ENCODE results near the gene BCL2.

The BCL2 gene

GRCh38 chr18:63309422-63309821, 10.1 kb downstream of the BCL2 start:
- no peak for DNase-seq (ENCODE audit: low spot score)

- no peak for DNase-seq (ENCODE audit: low spot score)
Measured at GRCh38 chr18:63307551-63308200, 11.9 kb downstream of the BCL2 start.

GRCh38 chr18:63306819-63307550, 12.6 kb downstream of the BCL2 start:
- DNase-seq (ENCODE audit: low spot score), result no peak

GRCh38 chr18:63306249-63306648, 13.3 kb downstream of the BCL2 start:
- DNase-seq (ENCODE audit: low spot score), result no peak

- no peak for DNase-seq (ENCODE audit: low spot score)
Measured at GRCh38 chr18:63303547-63303946, 16.0 kb downstream of the BCL2 start.

- no peak for DNase-seq (ENCODE audit: low spot score)
Measured at GRCh38 chr18:63302636-63303405, 16.7 kb downstream of the BCL2 start.

- no peak for DNase-seq (ENCODE audit: low spot score)
Measured at GRCh38 chr18:63302220-63302619, 17.3 kb downstream of the BCL2 start.

GRCh38 chr18:63301434-63301833, 18.1 kb downstream of the BCL2 start:
- DNase-seq (ENCODE audit: low spot score), result no peak

- no peak for DNase-seq (ENCODE audit: low spot score)
Measured at GRCh38 chr18:63299837-63300745, 19.5 kb downstream of the BCL2 start.

GRCh38 chr18:63298400-63299365, 20.9 kb downstream of the BCL2 start:
- DNase-seq (ENCODE audit: low spot score), result no peak

GRCh38 chr18:63297687-63298399, 21.7 kb downstream of the BCL2 start:
- no peak for DNase-seq (ENCODE audit: low spot score)

- DNase-seq (ENCODE audit: low spot score), result no peak
Measured at GRCh38 chr18:63293935-63294334, 25.6 kb downstream of the BCL2 start.

GRCh38 chr18:63292831-63293683, 26.5 kb downstream of the BCL2 start:
- DNase-seq (ENCODE audit: low spot score), result no peak

GRCh38 chr18:63291278-63291677, 28.3 kb downstream of the BCL2 start:
- DNase-seq (ENCODE audit: low spot score), result no peak

GRCh38 chr18:63290821-63291200, 28.8 kb downstream of the BCL2 start:
- DNase-seq (ENCODE audit: low spot score), result no peak

- DNase-seq (ENCODE audit: low spot score), result no peak
Measured at GRCh38 chr18:63290166-63290820, 29.3 kb downstream of the BCL2 start.

- DNase-seq (ENCODE audit: low spot score), result no peak
Measured at GRCh38 chr18:63288311-63288710, 31.3 kb downstream of the BCL2 start.

GRCh38 chr18:63287691-63288220, 31.8 kb downstream of the BCL2 start:
- no peak for DNase-seq (ENCODE audit: low spot score)
